Breast epithelium (tissue), 4 donors: ENCODE data around the gene SCYL1. TPM values are rescaled to one million over a fixed set of nuclear protein-coding genes. Genes with fewer than 3 reads are reported as not detected.

Experiments used
- DNase-seq, 2 donors: peaks; one replicate each; pipeline ENCODE4 v3.0.0-alpha.2; 2019; ENCODE audit warnings: low spot score in 2 of 2
- H3K27ac ChIP-seq, 2 donors: fragments of 200-600 bp; sonication (generic) in 1 of 2; one replicate each; pipeline ENCODE4 v1.5.1; 2016 to 2019; ENCODE audit warnings: mild to moderate bottlenecking in 1 of 2
- H3K27me3 ChIP-seq, 2 donors: fragments of 200-600 bp; sonication (generic) in 1 of 2; one replicate each; pipeline versions ENCODE4 v1.5.1 to v1.6.0; 2017 to 2019; ENCODE audit warnings: control low read depth in 1 of 2, mild to moderate bottlenecking in 1 of 2
- H3K36me3 ChIP-seq: fragments of 200-600 bp; one replicate; pipeline ENCODE4 v1.5.1; 2019
- H3K4me1 ChIP-seq, 2 donors: fragments of 200-600 bp; sonication (generic); one replicate each; pipeline ENCODE4 v1.5.1; 2016 to 2019; ENCODE audit warnings: control low read depth in 1 of 2
- H3K4me3 ChIP-seq, 3 donors: fragments of 200-600 bp; sonication (generic); 1 replicate in 2 of 3; 2 replicates in 1 of 3; pipeline ENCODE4 v1.5.1; 2016 to 2019; ENCODE audit warnings: mild to moderate bottlenecking in 3 of 3, moderate library complexity in 2 of 3
- H3K9me3 ChIP-seq, 2 donors: fragments of 200-600 bp; sonication (generic) in 1 of 2; one replicate each; pipeline ENCODE4 v1.5.1; 2016 to 2019; ENCODE audit warnings: control low read depth in 1 of 2
- CTCF ChIP-seq, 3 donors: fragments of 450-650 bp; IDR thresholded peaks; one replicate each; pipeline ENCODE4 v1.5.1; 2016 to 2017; ENCODE audit warnings: antibody characterized with exemption in 3 of 3, mild to moderate bottlenecking in 3 of 3, moderate library complexity in 3 of 3
- POLR2A ChIP-seq: fragments of 450-650 bp; IDR thresholded peaks from one replicate; pipeline ENCODE4 v1.6.1; 2016; ENCODE audit warnings: antibody characterized with exemption, mild to moderate bottlenecking, moderate library complexity
- POLR2AphosphoS5 ChIP-seq, 3 donors: sonication (generic); formaldehyde crosslinking; IDR thresholded peaks; one replicate each; pipeline ENCODE4 v1.6.1; 2017; ENCODE audit warnings: antibody characterized with exemption in 3 of 3
- intact Hi-C: fragments of 100-400 bp; cut with DNase I; formaldehyde crosslinking; loops from one replicate; pipeline ENCODE4 v1.15.1; 2023; ENCODE audit warnings: low total_unique reads
- total RNA-seq, 3 donors: library from RNA; depleted of rRNA; stranded (reverse); fragments of >200 nt; gene quantifications; one replicate each; pipeline ENCODE4 v1.1.0, GENCODE V29; 2016

The SCYL1 gene
- total RNA-seq, 3 donors from 2014 or later, result 74.1 to 83.4 (median 83.2) TPM

- no peak for DNase-seq
- H3K4me3 ChIP-seq, result no peak overlapping the region
- no peaks in the 10 kb centered on the region for H3K9me3 ChIP-seq
- no peaks in the 10 kb centered on the region for H3K27me3 ChIP-seq
- no peak overlapping the region for H3K27ac ChIP-seq
- peaks cover 5 to 8% of the 10 kb centered on the region in 2 donors for H3K4me1 ChIP-seq
- peaks cover 8% of the 10 kb centered on the region for H3K36me3 ChIP-seq
- intact Hi-C loops, result no loop called here
- TF ChIP-seq POLR2A (no peak), CTCF (IDR thresholded peaks at IDR 0.05) (no peak), POLR2AphosphoS5 (IDR thresholded peaks at IDR 0.05) (no peak)
Observed at GRCh38 chr11:65529475-65530156, 4.7 kb downstream of the SCYL1 start.

- Histone ChIP-seq H3K27me3 (no peaks in the 10 kb centered on the region), H3K4me1 (peaks cover 5 to 8% of the 10 kb centered on the region in 2 donors), H3K27ac (no peak overlapping the region), H3K36me3 (peaks cover 8% of the 10 kb centered on the region), H3K9me3 (no peaks in the 10 kb centered on the region), H3K4me3 (no peak overlapping the region)
- intact Hi-C loops, result no loop called here
- DNase-seq, result no peak
- no peak for TF ChIP-seq CTCF (IDR thresholded peaks at IDR 0.05)
- TF ChIP-seq POLR2AphosphoS5 (IDR thresholded peaks at IDR 0.05), result no peak
- TF ChIP-seq POLR2A, result no peak
Observed at GRCh38 chr11:65530157-65530496, 5.2 kb downstream of the SCYL1 start.

- no peaks in the 10 kb centered on the region for H3K9me3 ChIP-seq
- H3K27me3 ChIP-seq, result no peaks in the 10 kb centered on the region
- H3K4me3 ChIP-seq, result no peak overlapping the region
- H3K4me1 ChIP-seq, result no peaks in the 10 kb centered on the region
- intact Hi-C loops, result no loop called here
- peaks cover 8% of the 10 kb centered on the region for H3K36me3 ChIP-seq
- no peak overlapping the region for H3K27ac ChIP-seq
- no peak for TF ChIP-seq POLR2AphosphoS5 (IDR thresholded peaks at IDR 0.05)
- DNase-seq, result no peak
Observed at GRCh38 chr11:65532388-65533064, 7.6 kb downstream of the SCYL1 start.

- intact Hi-C loops, result no loop called here
- DNase-seq, result no peak
- TF ChIP-seq POLR2AphosphoS5 (IDR thresholded peaks at IDR 0.05) (no peak), CTCF (IDR thresholded peaks at IDR 0.05) (no peak), POLR2A (no peak)
- Histone ChIP-seq H3K27ac (no peak overlapping the region), H3K9me3 (no peaks in the 10 kb centered on the region), H3K36me3 (peaks cover 8% of the 10 kb centered on the region), H3K4me3 (no peak overlapping the region), H3K4me1 (no peaks in the 10 kb centered on the region), H3K27me3 (no peaks in the 10 kb centered on the region)
Observed at GRCh38 chr11:65535102-65535501, 10.2 kb downstream of the SCYL1 start.

GRCh38 chr11:65536412-65537295, 11.8 kb downstream of the SCYL1 start:
- DNase-seq, result no peak

More at GRCh38 chr11:65536412-65537295, 11.8 kb downstream of the SCYL1 start:
- Histone ChIP-seq H3K9me3 (no peaks in the 10 kb centered on the region), H3K27ac (peak overlapping the region in 1 of 2 donors; percentile 19), H3K4me1 (peaks cover 6 to 7% of the 10 kb centered on the region in 2 donors), H3K27me3 (no peaks in the 10 kb centered on the region), H3K4me3 (no peak overlapping the region), H3K36me3 (no peaks in the 10 kb centered on the region)
- intact Hi-C loops, result no loop called here
- no peak for TF ChIP-seq CTCF (IDR thresholded peaks at IDR 0.05)
- TF ChIP-seq POLR2A, result no peak
- TF ChIP-seq POLR2AphosphoS5 (IDR thresholded peaks at IDR 0.05), result no peak
